NCI-H2227 treated with DMSO at 0.1 percent for 48 hours (cell line): ENCODE data around the gene SKP2.

Source experiments
- DNase-seq: peaks from one replicate; lab custom pipeline; 2025; lab: John Stamatoyannopoulos, UW

SKP2 gene

DNA sequence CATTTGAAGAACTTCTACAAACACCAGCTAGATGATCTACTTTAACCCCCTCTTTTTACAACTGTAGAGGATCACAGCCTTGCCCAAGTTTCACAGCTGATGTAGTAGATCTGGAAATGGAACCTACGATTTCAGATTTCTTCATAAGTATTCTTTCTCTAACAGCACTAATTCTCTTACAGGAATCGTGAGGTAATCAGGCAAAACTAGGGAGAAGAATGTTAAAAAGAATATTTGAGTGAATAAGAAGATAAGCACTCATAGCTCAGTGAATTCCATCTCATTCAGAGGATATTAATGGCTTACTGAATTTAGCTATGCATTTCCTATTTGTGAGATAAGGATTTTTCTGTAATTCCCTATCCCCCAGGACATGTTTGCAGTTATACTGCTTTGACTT lies 47.7 kb downstream of the SKP2 start:
- no peak for DNase-seq

DNA sequence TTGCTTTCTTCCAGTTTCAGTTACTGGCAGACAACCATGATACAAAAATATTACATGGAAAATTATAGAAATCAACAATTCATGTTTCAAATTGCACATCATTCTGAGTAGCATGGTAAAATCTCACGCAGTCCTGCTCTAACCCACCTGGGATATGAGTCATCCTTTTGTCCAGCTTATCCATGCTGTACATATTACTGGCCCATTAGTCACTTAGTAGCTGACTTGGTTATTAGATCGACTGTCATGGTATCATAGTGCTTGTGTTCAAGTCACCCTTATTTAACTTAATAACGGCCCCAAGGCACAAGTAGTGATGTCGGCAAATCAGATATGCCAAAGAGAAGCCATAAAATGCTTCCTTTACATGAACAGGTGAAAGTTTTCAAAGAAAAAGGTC lies 48.6 kb downstream of the SKP2 start:
- DNase-seq, result no peak

DNA sequence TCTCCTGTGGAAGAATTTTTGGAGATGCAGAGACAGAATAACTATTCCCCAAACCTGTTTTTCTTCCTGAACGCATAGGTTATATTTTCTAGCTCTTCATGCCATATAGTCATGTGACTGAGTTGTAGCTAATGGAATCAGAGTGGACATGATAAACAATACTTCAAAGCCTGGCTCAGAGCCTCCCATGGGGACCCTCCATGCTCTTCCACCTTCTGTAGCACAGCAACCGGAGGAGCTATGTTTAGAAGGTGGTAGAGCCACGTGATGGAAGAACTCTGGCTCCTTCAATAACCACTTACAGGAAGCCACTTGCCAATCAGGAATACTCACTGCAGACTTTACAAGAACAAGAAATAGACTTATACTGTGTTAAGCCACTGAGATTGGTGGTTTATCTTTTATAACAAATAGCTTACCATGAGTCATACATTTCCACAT lies 50.6 kb downstream of the SKP2 start:
- no peak for DNase-seq

DNA sequence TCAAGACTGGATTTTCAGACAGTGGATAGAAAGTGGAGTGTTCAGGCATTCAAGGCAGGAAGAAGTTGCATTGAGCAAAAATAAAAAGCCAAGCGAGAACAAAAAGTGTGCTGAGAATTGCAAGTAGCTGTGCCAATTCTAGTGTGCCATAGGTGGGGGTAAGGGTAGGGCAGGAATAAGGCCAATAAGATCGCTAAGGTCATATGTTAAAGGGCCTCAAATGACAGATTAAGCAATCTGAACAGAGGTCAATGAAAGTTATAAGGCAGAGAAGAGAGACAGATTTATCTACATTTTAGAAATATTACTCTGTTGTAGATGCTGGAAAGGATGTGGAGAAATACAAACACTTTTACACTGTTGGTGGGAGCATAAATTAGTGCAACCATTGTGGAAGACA lies 53.4 kb downstream of the SKP2 start:
- DNase-seq, result no peak

DNA sequence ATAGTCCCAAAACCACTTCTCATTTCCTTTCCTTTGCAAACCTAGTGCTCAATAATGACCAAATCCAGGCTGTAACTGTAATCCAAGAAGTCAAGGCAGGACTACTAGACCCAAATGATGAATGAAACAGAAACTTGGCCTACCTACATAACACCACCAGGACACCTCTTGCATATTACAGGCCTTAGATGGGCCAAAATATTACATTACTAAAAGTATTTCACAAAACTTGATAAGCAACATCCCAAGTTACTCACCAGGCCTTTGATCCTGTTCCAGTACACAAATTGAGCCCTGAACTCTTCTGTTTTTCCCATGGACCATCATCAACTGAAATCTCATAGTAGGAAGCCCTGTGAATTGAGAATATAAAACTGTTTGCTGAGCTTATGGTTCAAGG lies 55.0 kb downstream of the SKP2 start:
- DNase-seq, result no peak

DNA sequence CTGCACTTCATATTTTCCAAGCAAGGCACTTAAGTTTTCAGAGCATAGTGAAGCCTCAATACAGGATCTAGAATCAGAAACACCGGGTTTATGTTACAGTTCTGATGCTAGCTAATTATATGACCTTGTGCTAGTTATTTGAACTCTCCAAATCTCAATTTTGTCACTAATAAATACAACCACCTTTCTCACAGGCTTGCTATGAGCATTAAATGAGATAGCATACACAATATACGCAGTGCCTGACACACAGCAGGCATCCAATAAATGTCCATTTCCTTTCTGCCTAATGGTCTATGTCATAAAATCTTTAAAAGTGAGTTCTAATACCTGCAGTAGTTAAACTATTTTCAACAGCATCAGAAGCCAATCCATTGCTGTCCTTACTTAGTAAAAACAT lies 56.9 kb downstream of the SKP2 start:
- DNase-seq, result no peak

GRCh38 chr5:36209664-36210063 lies 57.8 kb downstream of the SKP2 start:
- no peak for DNase-seq

DNA sequence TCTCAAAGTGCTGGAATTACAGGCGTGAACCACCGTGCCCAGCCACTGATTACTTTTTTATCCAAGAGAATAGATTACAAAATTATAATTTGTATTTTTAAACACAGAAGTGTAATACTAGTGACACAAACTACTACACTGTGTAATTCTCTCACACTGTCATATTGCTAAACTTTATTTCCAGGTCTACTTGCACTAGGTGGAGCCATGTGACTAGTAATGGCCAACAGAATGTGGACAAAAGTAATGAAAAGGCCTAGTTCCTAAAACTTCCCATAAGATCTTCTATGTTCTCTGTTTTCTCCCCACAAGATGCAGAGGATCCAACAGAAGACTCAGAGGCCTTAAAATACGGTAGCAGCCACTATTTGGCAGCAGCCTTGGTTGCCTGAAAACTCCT lies 62.5 kb downstream of the SKP2 start:
- no peak for DNase-seq

- no peak for DNase-seq
Observed at GRCh38 chr5:36215910-36216309, 64.0 kb downstream of the SKP2 start.

- no peak for DNase-seq
Observed at GRCh38 chr5:36217567-36217966, 65.7 kb downstream of the SKP2 start.

DNA sequence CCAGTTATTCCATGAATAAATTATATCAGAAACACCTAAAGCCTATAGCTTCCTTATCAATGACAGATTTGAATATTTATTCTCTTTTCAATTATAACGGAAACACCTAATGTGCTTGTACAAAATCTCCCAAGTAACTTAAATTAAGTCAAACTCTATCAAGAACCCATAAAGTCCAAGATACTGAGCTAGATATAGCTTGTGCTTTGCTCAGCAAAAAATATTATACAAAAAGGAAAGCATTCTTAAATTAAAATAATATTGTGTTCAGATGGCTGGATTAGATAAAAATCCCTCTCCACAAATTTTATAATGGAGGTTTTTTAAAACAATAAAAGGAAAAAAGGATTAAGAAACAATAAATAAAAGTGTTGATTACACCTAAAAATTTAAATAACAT lies 66.1 kb downstream of the SKP2 start:
- DNase-seq, result no peak

DNA sequence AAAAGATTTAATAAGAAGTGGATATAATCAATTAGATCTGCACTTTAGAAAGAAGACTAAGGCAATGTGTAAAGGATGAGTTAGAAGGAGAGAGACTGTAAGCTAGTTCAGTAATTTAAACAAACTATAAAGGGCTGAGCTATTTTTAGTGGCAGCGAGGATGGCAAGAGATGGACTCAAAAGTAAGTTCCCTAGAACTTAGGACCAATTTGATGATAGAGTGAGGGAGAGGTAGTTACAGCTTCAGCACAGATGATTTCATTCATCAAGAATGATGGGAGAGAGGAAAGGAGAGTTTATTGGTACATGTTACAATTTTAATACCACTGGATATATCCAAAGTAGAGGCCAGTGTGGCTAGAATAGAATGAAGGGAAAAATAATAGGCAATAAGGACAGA lies 70.7 kb downstream of the SKP2 start:
- no peak for DNase-seq

- no peak for DNase-seq
Observed at GRCh38 chr5:36227046-36227445, 75.1 kb downstream of the SKP2 start.

- DNase-seq, result no peak
Observed at GRCh38 chr5:36228505-36228904, 76.6 kb downstream of the SKP2 start.

- no peak for DNase-seq
Observed at GRCh38 chr5:36230151-36230790, 78.4 kb downstream of the SKP2 start.

DNA sequence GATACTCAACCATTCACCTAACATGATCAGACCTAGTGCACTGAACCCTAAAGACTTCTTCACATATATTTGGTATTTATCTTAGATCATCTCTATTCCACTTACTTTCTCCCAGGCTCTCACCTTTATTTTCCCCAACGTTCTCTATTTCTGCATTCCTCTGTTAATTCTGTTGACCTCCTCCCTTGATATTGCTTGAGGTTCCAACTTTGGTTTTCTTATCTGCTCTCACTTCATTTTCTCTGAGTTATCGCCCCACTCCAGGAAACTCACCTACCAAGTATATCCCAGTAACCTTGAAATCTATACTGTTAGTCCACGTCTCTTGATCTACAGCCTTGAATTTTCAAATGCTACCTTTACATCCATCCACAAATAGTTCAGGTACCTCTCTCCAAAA lies 80.6 kb downstream of the SKP2 start:
- DNase-seq, result no peak
